K562 (cell line): ENCODE data around the gene FAM110D. TPM values are rescaled to one million over a fixed set of nuclear protein-coding genes. Genes with fewer than 3 reads are reported as not detected.

Experiments used
- ATF7 ChIP-seq: fragments of 450-650 bp; IDR thresholded peaks from 2 replicates; pipeline ENCODE4 v1.7.1; 2014; ENCODE audit warnings: mild to moderate bottlenecking, moderate library complexity
- C11orf30 ChIP-seq: fragments of 450-650 bp; IDR thresholded peaks from 2 replicates; pipeline ENCODE4 v1.6.1; 2016; ENCODE audit warnings: low read depth, mild to moderate bottlenecking
- CREB3 ChIP-seq: fragments of 450-650 bp; conservative IDR thresholded peaks from 2 replicates; pipeline ENCODE4 v1.6.1; 2016; ENCODE audit warnings: missing genetic modification characterization, low read depth, mild to moderate bottlenecking, missing compliant biosample characterization, moderate library complexity
- CTBP1 ChIP-seq: fragments of 450-650 bp; IDR thresholded peaks from 2 replicates; pipeline ENCODE4 v1.6.1; 2016; ENCODE audit warnings: borderline replicate concordance
- DACH1 ChIP-seq: fragments of 450-650 bp; IDR thresholded peaks from 2 replicates; pipeline ENCODE4 v1.6.1; 2018; ENCODE audit not compliant: partially characterized antibody
- DEAF1 ChIP-seq: fragments of 450-650 bp; formaldehyde crosslinking; IDR thresholded peaks from 2 replicates; pipeline ENCODE4 v1.4.0; 2020; ENCODE audit warnings: mild to moderate bottlenecking, moderate library complexity
- GMEB1 ChIP-seq: fragments of 250-450 bp; sonication (Bioruptor Pico); IDR thresholded peaks from 2 replicates; pipeline ENCODE4 v1.4.0; 2020; ENCODE audit warnings: mild to moderate bottlenecking
- ID3 ChIP-seq, 2 experiments: fragments of 250-450 bp in 1 of 2; fragments of 450-650 bp in 1 of 2; sonication (Bioruptor Pico) in 1 of 2; IDR thresholded peaks; 2 replicates each; pipeline versions ENCODE4 v1.6.1 to v1.8.0; 2016 to 2021; ENCODE audit warnings: mild to moderate bottlenecking in 2 of 2, moderate library complexity in 2 of 2, missing compliant biosample characterization in 1 of 2, missing genetic modification characterization in 1 of 2
- MAFF ChIP-seq: IDR thresholded peaks from 2 replicates; pipeline ENCODE4 v1.6.1; 2012; ENCODE audit warnings: low read length, improper control_type of control experiment
- MBD2 ChIP-seq: sonication (generic); IDR thresholded peaks from 2 replicates; pipeline ENCODE4 v1.6.1; 2016; ENCODE audit warnings: low read depth, borderline replicate concordance
- NFYB ChIP-seq: IDR thresholded peaks from 2 replicates; pipeline ENCODE4 v1.6.1; 2011; ENCODE audit warnings: mild to moderate bottlenecking, moderate library complexity; ENCODE audit not compliant: insufficient read length; ENCODE audit errors: extremely low read depth
- RBFOX2 ChIP-seq: fragments of 200-400 bp; formaldehyde crosslinking; IDR thresholded peaks from 2 replicates; pipeline ENCODE4 v1.6.1; 2017; ENCODE audit warnings: low read depth, mild to moderate bottlenecking, low read length, moderate library complexity
- RFX1 ChIP-seq: fragments of 450-650 bp; IDR thresholded peaks from 2 replicates; pipeline ENCODE4 v1.6.1; 2016; ENCODE audit warnings: mild to moderate bottlenecking, moderate library complexity
- SIX5 ChIP-seq, 2 experiments: IDR thresholded peaks; 2 replicates each; pipeline ENCODE4 v1.6.1; 2011; ENCODE audit warnings: low read length in 2 of 2, borderline replicate concordance in 1 of 2, low read depth in 1 of 2, mild to moderate bottlenecking in 1 of 2, moderate library complexity in 1 of 2; ENCODE audit not compliant: insufficient read depth in 1 of 2
- SMAD1 ChIP-seq: fragments of 150-350 bp; IDR thresholded peaks from 2 replicates; pipeline ENCODE4 v1.6.1; 2014; ENCODE audit warnings: low read length, low read depth; ENCODE audit not compliant: partially characterized antibody
- SNAPC5 ChIP-seq: fragments of 250-450 bp; sonication (Bioruptor Pico); IDR thresholded peaks from 2 replicates; pipeline ENCODE4 v1.8.0; 2021; ENCODE audit warnings: moderate library complexity, mild to moderate bottlenecking, inconsistent platforms
- U2AF1 ChIP-seq: fragments of 200-400 bp; formaldehyde crosslinking; optimal IDR thresholded peaks from 2 replicates; pipeline ENCODE3; 2017; ENCODE audit warnings: mild to moderate bottlenecking, low read depth, low read length, moderate library complexity
- ZBTB12 ChIP-seq: fragments of 250-450 bp; sonication (Bioruptor Pico); IDR thresholded peaks from 2 replicates; pipeline ENCODE4 v1.4.0; 2020
- ZC3H8 ChIP-seq: fragments of 450-650 bp; IDR thresholded peaks from 2 replicates; pipeline ENCODE4 v1.6.1; 2017
- ZNF24 ChIP-seq: fragments of 450-650 bp; IDR thresholded peaks from 2 replicates; pipeline ENCODE4 v1.6.1; 2016
- ZNF3 ChIP-seq: fragments of 250-450 bp; sonication (Bioruptor Pico); IDR thresholded peaks from 2 replicates; pipeline ENCODE4 v1.5.0; 2021; ENCODE audit warnings: mild to moderate bottlenecking, moderate library complexity
- ZNF408 ChIP-seq: fragments of 250-450 bp; sonication (Bioruptor Pico); IDR thresholded peaks from 2 replicates; pipeline ENCODE4 v1.4.0; 2020; ENCODE audit warnings: low read depth, mild to moderate bottlenecking, moderate library complexity
- polyA plus RNA-seq, 8 experiments: library from polyadenylated mRNA; depleted of rRNA in 4 of 8; stranded (reverse) in 5 of 8; unstranded in 3 of 8; fragments of >200 nt; fragmentation: Nextera tagmentation in 2 of 8; fragmentation: Illumina TruSeq in 1 of 8; extraction: Ambion mirVana in 2 of 8; extraction: Trizol in 1 of 8; gene quantifications; 2 replicates each; pipeline versions ENCODE4 v1.2.1 to v1.2.3, GENCODE V29; 2011 to 2014; ENCODE audit warnings: inconsistent platforms in 1 of 8, missing spikeins in 1 of 8
- total RNA-seq, 7 experiments: library from RNA; depleted of rRNA in 6 of 7; stranded (reverse); fragments of >200 nt in 6 of 7; fragmentation: Illumina TruSeq in 2 of 7; extraction: Trizol in 2 of 7; gene quantifications; 2 replicates each; pipeline versions ENCODE4 v1.2.1 to v1.2.3, GENCODE V29; 2011 to 2021; ENCODE audit warnings: low replicate concordance in 1 of 7

The FAM110D gene
- total and polyA plus RNA-seq, 9 of the 15 experiments (the other 6 are each of a cell fraction or from before 2014, with no cell fraction given): 0.04 to 1.1 (median 0.33) TPM

GRCh38 chr1:26126321-26127084 is 32.4 kb upstream of the FAM110D start (continued):
- TF ChIP-seq ZBTB12 (peak; percentile 53; the same call in 1 of the 2 replicates), CREB3 (tag) (peak; percentile 65; the same call in 1 of the 2 replicates), NFYB (peak; percentile 83), SNAPC5 (CRISPR knock-in tag) (no peak), DACH1 (peak; percentile 70), MBD2 (peak; percentile 89), SIX5 (IDR thresholded peaks at IDR 0.05; ENCODE audit: borderline replicate concordance in 1 of 2, insufficient read depth in 1 of 2, low read depth in 1 of 2, low read length in 2 of 2) (no peak; a peak in 1 of 4 replicates), CTBP1 (peak; percentile 78; the same call in 1 of the 2 replicates), ZNF3 (CRISPR knock-in tag) (no peak), RBFOX2 (peak; percentile 74), SMAD1 (peak; percentile 89), RFX1 (0 out of 2 replicates have a peak, but pooled peaks have one; percentile 27), MAFF (peak; percentile 88), GMEB1 (peak; percentile 1; the same call in 1 of the 2 replicates), ATF7 (peak; percentile 98), ZNF24 (peak; percentile 68; the same call in 1 of the 2 replicates), ZC3H8 (no peak), ID3 (CRISPR knock-in tag; IDR thresholded peaks at IDR 0.05) (no peak), ID3 (tag; IDR thresholded peaks at IDR 0.05) (peak; percentile 90), C11orf30 (peak; percentile 83), ZNF408 (CRISPR knock-in tag) (no peak), DEAF1 (CRISPR knock-in tag) (no peak; the same call in 1 of the 2 replicates), U2AF1 (no peak)
